H54 (cell line): ENCODE data around the gene PTH1R.

ENCODE experiments used
- DNase-seq: peaks from one replicate; pipeline ENCODE4 v3.0.0; 2011; ENCODE audit warnings: low spot score, mixed read lengths; ENCODE audit not compliant: insufficient read length
- FAIRE-seq: peaks from 3 replicates; lab custom pipeline; 2011; peaks lifted over from hg19 to GRCh38; lab: Jason Lieb, UNC
- POLR2A ChIP-seq: IDR thresholded peaks from 2 replicates; pipeline ENCODE4 v1.6.1; 2011; ENCODE audit warnings: low read depth, mild to moderate bottlenecking, low read length

PTH1R gene

DNA sequence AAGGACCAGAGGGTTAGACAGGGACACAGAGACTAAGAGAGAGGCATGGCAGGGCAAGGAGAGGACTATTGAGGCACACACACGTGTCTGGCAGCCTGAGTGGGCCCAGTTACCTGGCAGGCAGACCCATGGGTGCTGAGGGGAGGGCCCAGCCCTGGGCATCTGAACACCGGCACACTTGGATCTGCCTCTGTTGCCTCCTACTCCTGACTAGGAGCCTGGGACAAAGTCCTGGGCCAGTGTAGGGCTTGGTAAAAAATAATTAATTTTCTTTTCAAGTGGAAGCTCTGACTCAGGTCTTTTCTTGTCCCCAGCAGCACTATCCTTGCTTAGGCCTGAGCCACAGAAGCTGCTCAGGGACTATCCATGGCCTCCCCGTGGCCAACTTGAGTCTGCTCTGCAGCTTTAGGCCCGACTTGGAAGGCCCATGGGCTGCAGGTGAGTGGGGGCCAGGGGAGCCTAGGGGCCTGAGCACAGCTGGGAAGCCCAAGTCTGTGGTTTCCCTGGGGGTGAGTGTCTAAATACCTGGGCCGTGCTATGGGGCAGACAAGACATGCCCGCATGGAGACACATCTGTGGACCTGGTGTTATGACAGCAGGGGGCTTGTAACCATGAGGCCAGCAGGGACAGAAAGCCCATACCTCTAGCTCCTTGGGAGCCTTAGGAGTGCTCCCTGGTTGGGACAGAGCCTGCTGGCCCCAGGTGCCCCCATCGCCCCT is at the start of gene PTH1R:
PTH1R (plus strand) TSS at position 316 of the 720 bp plus-strand sequence. CDS start 5,839 bp downstream, outside the sequence.
- TF ChIP-seq POLR2A: no peak
- DNase-seq (no peak), FAIRE-seq (no peak)

DNA sequence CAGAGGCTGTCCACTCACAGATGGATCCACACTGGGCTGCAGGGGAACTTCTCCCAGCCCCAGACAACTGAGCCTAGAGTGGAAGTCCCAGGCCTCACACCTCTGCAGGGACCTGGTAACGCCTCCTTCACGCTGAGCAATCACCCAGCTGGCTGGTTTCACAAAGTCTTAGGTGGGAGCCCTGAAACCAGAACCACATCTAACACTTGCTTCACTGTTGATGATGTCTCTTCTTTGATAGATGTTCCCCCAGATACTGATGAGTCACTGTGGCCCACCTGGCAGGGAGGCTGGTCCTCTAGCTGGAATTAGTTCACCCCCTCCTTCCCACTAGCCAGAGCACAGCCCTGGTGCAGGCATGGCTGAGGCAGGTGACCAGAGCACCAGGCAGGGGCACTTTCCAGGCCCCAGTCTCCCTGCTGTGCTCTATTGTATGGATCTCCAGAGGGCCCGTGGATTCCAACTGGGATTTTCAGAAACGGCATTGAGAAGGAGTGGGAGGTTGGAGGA is 47.8 kb upstream of the PTH1R start:
- FAIRE-seq (no peak), DNase-seq (no peak)
- no peak for TF ChIP-seq POLR2A

DNA sequence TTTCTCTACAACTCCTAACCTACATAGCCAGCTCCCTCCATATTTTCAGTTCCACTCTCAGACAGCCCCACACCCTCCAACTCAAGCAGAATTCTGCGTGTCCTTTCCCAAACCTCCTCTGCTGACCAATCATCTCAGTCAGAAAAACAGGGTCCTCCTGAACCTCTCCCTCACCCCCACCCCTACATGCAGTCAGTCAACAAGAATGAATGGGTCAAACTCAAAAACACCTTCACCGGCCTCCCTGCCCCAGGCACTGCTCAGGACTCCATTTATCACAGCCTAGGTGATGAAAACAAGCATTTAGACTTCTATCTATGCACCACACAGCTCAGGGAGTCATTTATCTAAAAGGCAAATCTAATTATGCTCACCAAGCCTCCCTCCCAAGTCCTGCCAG is 46.7 kb upstream of the PTH1R start:
- no peak for TF ChIP-seq POLR2A
- DNase-seq: no peak
- FAIRE-seq: no peak

DNA sequence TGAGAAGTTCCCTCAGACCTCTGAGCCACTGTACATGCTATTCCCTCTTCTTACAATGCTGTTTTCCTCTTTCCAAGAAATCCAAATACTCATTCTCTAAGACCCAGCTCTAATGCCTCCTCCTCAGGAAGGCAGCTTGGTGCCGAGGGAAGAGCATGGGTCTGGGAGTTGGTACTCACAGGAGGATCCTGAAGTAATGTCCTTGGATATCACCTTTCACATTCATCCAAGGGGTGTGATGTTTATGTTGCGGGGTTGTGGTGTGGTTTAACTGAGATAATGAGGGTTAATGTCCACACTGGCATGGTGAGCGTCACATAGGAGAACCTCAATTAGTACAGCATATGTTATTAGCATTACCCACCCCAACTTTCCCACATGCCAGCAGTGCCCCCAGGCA is 46.2 kb upstream of the PTH1R start:
- no peak for TF ChIP-seq POLR2A
- DNase-seq (no peak), FAIRE-seq (no peak)

DNA sequence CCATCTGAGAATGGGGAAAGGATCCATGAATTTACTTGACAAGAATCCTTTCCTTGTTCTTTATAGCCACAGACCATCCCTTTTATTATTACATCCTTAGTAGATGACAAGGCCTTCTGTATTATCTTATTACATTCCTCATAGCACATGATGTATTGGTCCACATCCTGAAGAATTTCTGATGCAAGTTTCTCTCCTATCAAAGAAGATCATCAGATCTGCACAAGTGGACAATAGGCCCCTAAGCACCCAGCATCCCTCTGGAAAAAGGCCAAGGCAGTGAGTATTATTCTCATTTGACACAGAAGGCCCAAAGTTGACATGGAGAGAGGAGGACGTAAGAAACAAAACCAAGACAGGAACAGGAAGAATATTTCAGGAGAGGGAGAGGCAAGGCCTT is 45.7 kb upstream of the PTH1R start:
- no peak for DNase-seq
- TF ChIP-seq POLR2A: no peak
- FAIRE-seq: no peak

DNA sequence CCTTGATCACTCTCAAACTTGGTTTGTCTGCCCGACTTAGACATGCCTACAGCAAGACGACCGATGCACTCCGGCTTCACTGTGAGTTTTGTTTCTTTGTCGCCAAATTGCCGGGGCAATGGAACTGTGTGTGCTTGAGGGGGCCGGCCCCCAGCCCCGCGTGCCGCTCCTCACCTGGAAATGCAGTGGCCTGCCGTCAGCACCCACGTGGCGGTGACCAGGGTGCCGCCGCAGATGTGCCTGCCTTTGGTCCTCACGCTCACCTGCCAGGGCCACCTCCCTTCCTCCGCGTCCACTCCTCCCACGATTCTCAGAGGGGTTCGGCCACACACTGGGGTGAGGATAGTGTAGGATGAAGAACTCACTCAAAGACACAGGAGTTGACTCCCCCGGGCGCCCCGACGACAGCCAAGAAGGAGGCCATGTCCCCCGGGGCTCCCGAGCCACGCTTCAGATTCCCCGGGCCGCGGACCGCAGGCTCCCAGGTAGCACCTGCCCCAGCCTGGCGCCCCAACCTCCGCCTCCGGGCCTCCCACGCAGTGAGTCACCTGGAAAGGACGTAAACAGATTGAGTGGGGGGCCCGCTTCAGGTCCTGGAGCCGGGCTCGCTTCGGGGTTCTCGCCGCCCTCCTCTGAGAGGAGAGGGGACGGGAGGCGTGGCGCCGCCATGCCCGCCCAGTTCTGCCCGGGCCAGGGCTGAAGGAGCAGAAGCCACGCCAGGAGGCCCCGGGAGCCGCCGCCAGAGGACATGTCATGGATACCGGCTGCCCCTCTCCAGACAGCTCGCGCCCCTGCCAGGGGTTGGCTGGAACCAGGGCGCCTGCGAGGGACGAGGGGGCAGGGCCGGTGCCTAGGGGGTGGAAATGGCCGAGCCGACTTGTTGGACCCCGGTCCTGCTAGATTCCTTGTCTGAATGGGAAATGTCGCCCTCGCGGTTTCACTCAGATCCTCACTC is 43.9 kb upstream of the PTH1R start:
- TF ChIP-seq POLR2A: no peak
- no peak for DNase-seq
- FAIRE-seq: no peak

DNA sequence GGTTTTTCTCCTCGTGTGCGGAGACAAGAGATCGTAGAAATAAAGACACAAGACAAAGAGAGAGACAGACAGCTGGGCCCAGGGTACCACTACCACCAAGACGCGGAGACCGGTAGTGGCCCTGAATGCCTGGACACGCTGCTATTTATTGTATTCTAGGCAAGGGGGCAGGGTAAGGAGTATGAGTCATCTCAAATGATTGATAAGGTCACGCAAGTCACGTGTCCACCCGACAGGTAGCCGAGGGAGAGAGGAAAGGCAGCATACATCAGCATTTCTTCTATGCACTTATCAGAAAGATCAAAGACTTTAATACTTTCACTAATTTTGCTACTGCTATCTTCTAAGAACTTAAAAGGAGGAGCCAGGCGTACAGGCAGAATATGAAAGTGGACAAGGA is 42.5 kb upstream of the PTH1R start:
- no peak for DNase-seq
- no peak for TF ChIP-seq POLR2A
- FAIRE-seq: no peak

DNA sequence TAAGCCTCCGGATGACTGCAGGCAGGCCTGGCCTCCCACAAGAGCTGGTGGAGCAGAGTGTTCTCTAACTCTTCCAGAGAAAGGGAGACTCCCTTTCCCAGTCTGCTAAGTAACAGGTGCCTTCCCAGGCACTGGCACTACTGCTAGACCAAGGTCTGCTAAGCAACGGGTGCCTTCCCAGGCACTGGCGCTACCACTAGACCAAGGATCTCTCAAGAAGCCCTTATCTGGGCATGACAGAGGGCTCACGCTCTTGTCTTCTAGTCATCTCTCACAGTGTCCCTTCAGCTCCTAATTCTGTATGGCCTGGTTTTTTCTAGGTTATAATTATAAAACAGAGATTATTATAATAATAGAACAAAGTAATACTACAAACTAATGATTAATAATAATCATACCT is 42.0 kb upstream of the PTH1R start:
- TF ChIP-seq POLR2A: no peak
- DNase-seq (no peak), FAIRE-seq (no peak)

DNA sequence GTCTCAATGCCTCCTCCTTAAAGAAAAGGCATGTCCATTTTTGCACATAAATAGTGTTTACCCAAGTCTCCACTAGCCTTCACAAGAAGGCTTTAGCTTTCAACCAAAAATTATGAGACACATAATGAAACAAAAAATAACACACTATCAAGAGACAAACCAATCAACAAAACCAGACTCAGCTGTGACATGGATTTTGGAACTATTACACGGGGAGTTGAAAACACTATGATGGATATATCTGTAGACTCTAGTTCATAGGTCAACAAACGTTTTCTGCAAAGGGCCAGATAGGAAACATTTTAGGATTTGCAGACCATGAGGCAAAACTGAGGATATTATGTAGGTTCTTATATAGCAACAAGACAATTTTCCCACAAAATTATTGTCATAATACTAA is 39.2 kb upstream of the PTH1R start:
- DNase-seq (no peak), FAIRE-seq (no peak)
- TF ChIP-seq POLR2A: no peak

DNA sequence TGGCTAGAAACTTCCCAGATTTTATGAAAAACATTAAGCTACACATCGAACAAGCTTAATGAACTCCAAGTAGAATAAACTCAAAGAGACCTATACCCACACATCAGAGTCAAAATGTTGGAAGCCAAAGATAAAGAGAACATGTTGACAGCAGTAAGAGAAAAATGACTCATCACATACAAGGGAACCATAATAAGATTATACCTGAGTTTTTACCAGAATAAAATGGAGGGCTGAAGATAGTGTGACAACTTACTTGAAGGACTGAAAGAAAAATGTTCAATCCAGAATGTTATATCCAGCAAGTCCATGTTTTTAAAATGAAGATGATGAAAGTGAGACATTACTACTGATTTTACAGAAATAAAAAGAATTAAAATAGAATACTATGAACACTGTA is 37.0 kb upstream of the PTH1R start:
- DNase-seq (no peak), FAIRE-seq (no peak)
- TF ChIP-seq POLR2A: no peak

DNA sequence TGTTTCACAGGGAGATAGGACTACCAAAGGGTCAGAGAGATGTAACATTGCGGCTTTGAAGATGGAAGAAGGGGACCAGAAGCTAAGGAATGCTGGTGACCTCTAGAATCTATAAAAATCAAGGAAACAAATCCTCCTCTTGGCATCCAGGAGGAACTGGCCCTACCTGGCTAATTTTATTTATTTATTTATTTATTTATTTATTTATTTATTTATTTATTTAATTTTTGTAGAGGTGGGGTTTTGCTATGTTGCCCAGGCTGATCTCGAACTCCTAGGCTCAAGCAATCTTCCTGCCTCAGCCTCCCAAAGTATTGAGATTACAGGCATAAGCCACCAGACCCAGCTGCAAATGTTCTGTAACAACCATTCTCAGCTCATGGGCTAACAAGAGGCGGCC is 34.0 kb upstream of the PTH1R start:
- no peak for TF ChIP-seq POLR2A
- FAIRE-seq: no peak
- no peak for DNase-seq

DNA sequence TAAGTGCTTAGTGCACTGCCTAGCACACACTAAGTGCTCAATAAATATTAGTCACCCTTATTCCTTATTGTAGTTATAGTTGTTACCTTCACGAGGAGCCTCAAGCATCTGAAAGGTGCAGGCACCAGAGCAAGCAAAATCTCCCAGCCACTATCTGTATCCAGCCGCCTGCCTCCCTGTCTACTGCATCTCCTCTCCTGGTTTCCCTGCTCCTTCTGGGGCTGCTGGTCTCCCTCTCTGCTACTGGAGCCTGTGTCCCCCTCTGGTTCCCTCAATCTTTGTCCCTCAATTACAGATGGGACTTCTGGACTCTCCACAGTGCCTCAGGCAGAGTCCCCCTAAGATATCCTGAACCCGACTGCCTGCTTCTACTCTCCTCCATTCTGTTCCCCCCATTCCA is 33.1 kb upstream of the PTH1R start:
- no peak for FAIRE-seq
- no peak for TF ChIP-seq POLR2A
- no peak for DNase-seq

DNA sequence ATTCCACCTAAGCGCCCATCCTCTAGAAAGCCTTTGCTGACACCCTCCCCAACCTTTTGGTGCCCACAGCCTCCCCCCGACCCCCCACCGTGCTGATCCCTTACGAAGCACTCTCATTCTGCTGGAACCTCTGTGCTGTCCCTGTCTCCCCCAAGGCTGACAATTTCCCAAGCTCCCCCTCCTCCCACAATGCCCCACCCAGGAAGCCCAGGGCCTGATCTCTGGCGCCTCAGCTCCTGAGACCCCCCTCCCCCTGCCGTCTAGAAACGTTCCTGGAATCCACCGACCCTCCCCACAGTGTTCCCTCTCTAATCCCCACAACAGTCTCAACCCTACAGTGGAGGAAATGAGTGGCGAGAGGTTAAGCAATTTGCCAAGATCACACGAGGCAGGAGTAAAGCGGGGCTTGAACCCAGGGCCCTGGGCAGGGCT is 32.6 kb upstream of the PTH1R start:
- DNase-seq (no peak), FAIRE-seq (no peak)
- no peak for TF ChIP-seq POLR2A

DNA sequence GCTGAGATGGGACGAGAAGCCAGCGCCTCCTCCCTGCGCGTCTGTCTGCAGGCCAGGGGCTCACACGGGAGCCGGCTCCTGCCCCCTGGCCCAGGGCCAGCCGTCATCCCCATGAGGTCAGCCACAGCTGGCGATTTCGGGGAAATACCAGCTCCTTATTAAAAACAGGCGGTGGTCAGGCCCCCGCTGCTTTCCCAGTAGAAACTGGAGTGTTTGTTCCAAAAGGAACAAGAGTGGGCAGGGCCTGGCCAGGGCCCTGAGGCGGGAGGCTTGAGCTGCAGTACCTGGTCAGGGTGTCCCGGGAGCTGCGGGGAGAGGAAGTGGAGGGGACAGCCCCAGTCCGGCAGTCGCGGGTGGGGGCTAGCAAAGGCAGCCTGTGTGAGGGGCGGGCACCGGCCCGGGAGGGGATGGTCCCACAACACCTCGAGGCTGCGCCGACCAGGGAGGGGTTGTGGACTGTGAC is 32.1 kb upstream of the PTH1R start:
- DNase-seq (peak; percentile 73), FAIRE-seq (no peak)
- TF ChIP-seq POLR2A: no peak; the same call in 1 of the 2 replicates
